RWPE2 (cell line): Measurements from ENCODE around the gene ATP9A.
"Not testable (repeated sequence)": the region's sequence is repeated elsewhere in the genome, so short reads cannot be mapped to it uniquely, and the experiment has no call there.

ENCODE experiments used
- ATAC-seq: fragments of 200-7000 bp; cut with Tn5 transposase; 3 replicates; pipeline ENCODE4 v1.9.1; 2021; ENCODE audit warnings: low read depth
- DNase-seq: peaks from one replicate; pipeline ENCODE4 v3.0.0-alpha.2; 2020; ENCODE audit warnings: low spot score
- H3K27ac ChIP-seq: fragments of 450-650 bp; 2 replicates; pipeline ENCODE4 v1.5.1; 2017; ENCODE audit warnings: mild to moderate bottlenecking; ENCODE audit not compliant: poor library complexity, severe bottlenecking
- H3K27me3 ChIP-seq: fragments of 250-450 bp; sonication (Bioruptor Pico); 2 replicates; pipeline ENCODE4 v1.5.1; 2021; ENCODE audit warnings: mild to moderate bottlenecking, moderate library complexity; ENCODE audit not compliant: insufficient read depth, poor library complexity, severe bottlenecking
- H3K36me3 ChIP-seq: fragments of 250-450 bp; sonication (Bioruptor Pico); 2 replicates; pipeline ENCODE4 v1.5.1; 2020; ENCODE audit warnings: low read depth, mild to moderate bottlenecking, moderate library complexity
- H3K4me1 ChIP-seq: fragments of 250-450 bp; sonication (Bioruptor Pico); 2 replicates; pipeline ENCODE4 v1.5.1; 2021; ENCODE audit warnings: mild to moderate bottlenecking, moderate library complexity; ENCODE audit not compliant: insufficient read depth, poor library complexity, severe bottlenecking
- H3K4me3 ChIP-seq: fragments of 250-450 bp; sonication (Bioruptor Pico); 2 replicates; pipeline ENCODE4 v1.5.1; 2021; ENCODE audit warnings: mild to moderate bottlenecking, moderate library complexity; ENCODE audit not compliant: severe bottlenecking
- H3K9me3 ChIP-seq: fragments of 250-450 bp; sonication (Bioruptor Pico); 2 replicates; pipeline ENCODE4 v1.5.1; 2021; ENCODE audit warnings: mild to moderate bottlenecking, moderate library complexity; ENCODE audit not compliant: severe bottlenecking
- TF ChIP-seq, protein P1 (sequence below): fragments of 450-650 bp; IDR thresholded peaks from one replicate; pipeline ENCODE4 v1.5.1; 2017; ENCODE audit warnings: mild to moderate bottlenecking, moderate library complexity; ENCODE audit not compliant: poor library complexity, severe bottlenecking

Gene ATP9A, protein sequence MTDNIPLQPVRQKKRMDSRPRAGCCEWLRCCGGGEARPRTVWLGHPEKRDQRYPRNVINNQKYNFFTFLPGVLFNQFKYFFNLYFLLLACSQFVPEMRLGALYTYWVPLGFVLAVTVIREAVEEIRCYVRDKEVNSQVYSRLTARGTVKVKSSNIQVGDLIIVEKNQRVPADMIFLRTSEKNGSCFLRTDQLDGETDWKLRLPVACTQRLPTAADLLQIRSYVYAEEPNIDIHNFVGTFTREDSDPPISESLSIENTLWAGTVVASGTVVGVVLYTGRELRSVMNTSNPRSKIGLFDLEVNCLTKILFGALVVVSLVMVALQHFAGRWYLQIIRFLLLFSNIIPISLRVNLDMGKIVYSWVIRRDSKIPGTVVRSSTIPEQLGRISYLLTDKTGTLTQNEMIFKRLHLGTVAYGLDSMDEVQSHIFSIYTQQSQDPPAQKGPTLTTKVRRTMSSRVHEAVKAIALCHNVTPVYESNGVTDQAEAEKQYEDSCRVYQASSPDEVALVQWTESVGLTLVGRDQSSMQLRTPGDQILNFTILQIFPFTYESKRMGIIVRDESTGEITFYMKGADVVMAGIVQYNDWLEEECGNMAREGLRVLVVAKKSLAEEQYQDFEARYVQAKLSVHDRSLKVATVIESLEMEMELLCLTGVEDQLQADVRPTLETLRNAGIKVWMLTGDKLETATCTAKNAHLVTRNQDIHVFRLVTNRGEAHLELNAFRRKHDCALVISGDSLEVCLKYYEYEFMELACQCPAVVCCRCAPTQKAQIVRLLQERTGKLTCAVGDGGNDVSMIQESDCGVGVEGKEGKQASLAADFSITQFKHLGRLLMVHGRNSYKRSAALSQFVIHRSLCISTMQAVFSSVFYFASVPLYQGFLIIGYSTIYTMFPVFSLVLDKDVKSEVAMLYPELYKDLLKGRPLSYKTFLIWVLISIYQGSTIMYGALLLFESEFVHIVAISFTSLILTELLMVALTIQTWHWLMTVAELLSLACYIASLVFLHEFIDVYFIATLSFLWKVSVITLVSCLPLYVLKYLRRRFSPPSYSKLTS

DNA sequence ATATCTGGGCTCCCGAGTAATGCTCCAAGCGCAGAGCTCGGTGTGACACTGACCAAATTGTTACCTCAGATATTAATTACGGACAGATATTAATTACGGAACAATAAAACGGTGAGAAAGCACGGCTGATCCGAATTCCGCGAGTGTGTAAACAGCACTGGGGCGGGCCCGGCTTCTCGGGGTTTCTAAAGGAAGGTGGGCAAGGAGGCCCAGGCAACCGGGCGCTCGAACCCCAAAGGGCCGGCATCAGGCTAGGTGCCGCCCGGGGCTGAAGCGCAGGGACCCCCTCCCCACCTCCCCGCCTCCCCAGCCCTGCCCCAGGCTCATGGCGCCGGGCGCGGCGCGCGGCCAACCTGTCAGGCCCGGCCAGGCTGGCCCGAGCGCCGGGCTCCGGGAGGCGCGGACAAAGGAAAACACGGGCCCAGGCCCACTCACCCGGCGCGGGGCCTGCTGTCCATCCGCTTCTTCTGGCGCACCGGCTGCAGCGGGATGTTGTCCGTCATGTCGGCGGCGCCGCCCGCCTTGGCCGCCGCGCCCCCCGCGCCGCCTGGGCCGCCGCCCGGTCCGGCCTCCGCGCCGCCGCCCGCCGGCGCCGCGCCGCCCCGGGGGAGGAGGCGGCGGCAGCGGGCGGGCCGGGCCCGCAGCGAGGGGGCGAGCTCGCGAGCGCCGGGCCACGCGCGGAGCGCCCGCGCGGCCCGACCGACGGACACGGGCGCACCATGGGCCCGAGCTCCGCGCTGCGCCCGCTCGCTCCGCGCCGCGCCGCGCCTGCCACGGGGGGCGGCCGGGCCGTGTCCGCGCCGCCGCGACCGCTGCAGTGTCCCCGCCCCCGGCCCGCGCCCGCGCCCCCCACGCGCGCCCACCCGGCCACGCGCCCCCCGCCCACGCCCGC, at the start of gene ATP9A:
Gene ATP9A (minus strand): TSS at position 524 of the 892 bp plus-strand sequence. CDS start 21 bp downstream, at position 503.
- TF ChIP-seq, protein P1, sequence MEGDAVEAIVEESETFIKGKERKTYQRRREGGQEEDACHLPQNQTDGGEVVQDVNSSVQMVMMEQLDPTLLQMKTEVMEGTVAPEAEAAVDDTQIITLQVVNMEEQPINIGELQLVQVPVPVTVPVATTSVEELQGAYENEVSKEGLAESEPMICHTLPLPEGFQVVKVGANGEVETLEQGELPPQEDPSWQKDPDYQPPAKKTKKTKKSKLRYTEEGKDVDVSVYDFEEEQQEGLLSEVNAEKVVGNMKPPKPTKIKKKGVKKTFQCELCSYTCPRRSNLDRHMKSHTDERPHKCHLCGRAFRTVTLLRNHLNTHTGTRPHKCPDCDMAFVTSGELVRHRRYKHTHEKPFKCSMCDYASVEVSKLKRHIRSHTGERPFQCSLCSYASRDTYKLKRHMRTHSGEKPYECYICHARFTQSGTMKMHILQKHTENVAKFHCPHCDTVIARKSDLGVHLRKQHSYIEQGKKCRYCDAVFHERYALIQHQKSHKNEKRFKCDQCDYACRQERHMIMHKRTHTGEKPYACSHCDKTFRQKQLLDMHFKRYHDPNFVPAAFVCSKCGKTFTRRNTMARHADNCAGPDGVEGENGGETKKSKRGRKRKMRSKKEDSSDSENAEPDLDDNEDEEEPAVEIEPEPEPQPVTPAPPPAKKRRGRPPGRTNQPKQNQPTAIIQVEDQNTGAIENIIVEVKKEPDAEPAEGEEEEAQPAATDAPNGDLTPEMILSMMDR, result peak; percentile 41
- H3K27ac ChIP-seq, result peak within 1 kb of the TSS; percentile 33
- no peaks in the 10 kb centered on the region for H3K27me3 ChIP-seq
- ATAC-seq (peak; percentile 30), DNase-seq (no peak)
- H3K36me3 ChIP-seq, result no peaks in the 10 kb centered on the region
- H3K9me3 ChIP-seq, result no peaks in the 10 kb centered on the region
- peaks cover 8% of the 10 kb centered on the region for H3K4me1 ChIP-seq
- peak within 1 kb of the TSS; percentile 48 for H3K4me3 ChIP-seq

DNA sequence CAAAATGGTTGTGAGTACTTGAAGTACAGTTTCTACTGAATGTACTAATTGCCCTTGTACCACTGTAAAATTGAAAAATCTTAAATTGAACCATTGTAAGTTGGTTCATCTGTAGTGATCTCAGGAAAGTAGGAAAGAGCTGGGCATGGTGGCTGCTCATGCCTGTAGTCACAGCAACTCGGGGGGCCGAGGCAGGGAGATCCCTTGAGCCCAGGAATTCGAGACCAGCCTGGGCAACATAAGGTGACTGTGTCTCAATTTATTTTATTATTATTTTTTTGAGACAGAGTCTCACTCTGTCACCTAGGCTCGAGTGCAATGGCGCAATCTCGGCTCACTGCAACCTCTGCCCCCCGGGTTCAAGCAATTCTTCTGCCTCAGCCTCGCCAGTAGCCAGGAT, 48.7 kb upstream of the ATP9A start:
- not testable (repeated sequence) for H3K27me3 ChIP-seq, H3K36me3 ChIP-seq, H3K4me3 ChIP-seq, H3K9me3 ChIP-seq, H3K4me1 ChIP-seq, ATAC-seq, DNase-seq, H3K27ac ChIP-seq

DNA sequence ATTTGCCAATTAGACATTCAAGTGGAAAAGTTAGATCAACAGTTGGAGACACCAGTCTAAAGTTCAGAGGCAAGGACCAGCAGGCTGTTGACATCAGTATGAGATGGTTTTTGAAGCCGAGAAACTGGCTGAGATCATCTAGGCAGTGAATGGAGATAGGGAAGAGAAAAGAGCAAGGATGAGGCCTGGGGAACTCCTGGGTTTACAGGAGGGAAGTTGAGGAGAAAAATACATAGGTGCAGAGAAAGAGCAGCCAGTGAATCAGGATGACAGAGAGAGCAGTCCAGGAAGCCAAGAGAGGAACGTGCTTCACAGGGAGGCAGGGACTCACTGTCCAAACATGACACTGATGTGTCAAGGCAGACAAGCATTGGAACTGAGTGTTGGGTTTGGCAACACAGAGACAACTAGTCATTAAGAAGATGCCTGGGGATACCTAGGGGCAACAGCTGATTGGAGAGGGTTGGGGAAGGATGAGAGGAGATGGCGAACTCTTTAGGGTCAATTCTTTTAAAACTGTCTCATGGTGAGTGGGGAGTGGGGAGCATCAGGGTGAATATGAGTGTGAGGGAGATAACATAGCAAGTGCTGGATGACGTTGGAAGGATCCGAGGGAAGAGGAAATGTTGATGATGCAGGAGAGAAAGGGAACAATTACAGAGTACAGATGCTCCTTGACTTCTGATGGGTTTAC, 47.3 kb upstream of the ATP9A start:
- H3K27me3 ChIP-seq, result no peaks in the 10 kb centered on the region
- ATAC-seq (peak; percentile 37; the same call in 1 of the 3 replicates), DNase-seq (no peak)
- H3K4me1 ChIP-seq, result peaks cover 8% of the 10 kb centered on the region
- H3K27ac ChIP-seq, result no peak overlapping the region
- H3K9me3 ChIP-seq, result no peaks in the 10 kb centered on the region
- no peaks in the 10 kb centered on the region for H3K36me3 ChIP-seq
- no peak overlapping the region for H3K4me3 ChIP-seq
- TF ChIP-seq, protein P1, result no peak

- Histone ChIP-seq H3K4me3 (no peak overlapping the region), H3K27me3 (no peaks in the 10 kb centered on the region), H3K27ac (no peak overlapping the region), H3K9me3 (no peaks in the 10 kb centered on the region), H3K36me3 (no peaks in the 10 kb centered on the region), H3K4me1 (peaks cover 8% of the 10 kb centered on the region)
- ATAC-seq (no peak), DNase-seq (peak; percentile 54)
- TF ChIP-seq, protein P1, result no peak
Measured at GRCh38 chr20:51812861-51813260, 44.7 kb upstream of the ATP9A start.
